ENCODE measurements around the gene SERTM2. TPM values are rescaled to one million over a fixed set of nuclear protein-coding genes. Genes with fewer than 3 reads are reported as not detected.

The SERTM2 gene
- total and polyA plus RNA-seq, 4 donors, result 0.02 to 0.03 TPM; not detected in 2

DNA sequence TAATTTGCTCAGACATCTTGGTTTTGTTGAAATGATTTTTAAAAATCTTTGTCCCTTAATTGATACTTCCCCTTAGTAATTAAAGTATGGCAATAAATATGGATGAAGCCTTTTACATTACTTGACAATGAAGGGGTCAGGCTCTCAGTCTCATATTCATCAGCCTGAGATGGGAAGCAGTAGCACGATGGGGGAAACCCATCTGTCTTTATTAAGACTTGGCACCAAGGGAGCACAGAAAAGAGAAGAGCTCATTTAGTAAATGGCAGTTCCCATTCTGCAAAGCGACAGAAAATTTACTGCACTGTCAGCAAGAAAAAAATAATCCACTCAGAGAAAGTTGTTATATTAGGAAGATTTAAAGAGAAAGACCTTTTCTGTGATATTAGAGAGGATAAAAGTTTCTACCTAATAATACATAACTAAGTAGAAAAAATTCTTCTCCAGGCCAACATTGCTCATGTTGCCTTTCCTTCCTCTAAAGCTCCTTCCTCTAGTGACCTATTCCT, 7.9 kb upstream of the SERTM2 start:
- Histone ChIP-seq H3K9ac (ENCODE audit: insufficient read depth in 1 of 2, low read length in 2 of 2) (no peak overlapping the region), H3K27me3 (ENCODE audit: control insufficient read depth in 3 of 3, insufficient read depth in 3 of 3, low read length in 2 of 3) (peaks cover 0 to 23% (median 10%) of the 10 kb centered on the region in 3 donors), H3K4me1 (ENCODE audit: control insufficient read depth in 5 of 5, insufficient read depth in 5 of 5, low read length in 5 of 5) (no peaks in the 10 kb centered on the region), H3K27ac (ENCODE audit: low read depth in 1 of 2, low read length in 1 of 2) (no peak overlapping the region), H3K4me3 (no peak overlapping the region), H3K36me3 (ENCODE audit: control insufficient read depth in 4 of 4, insufficient read depth in 4 of 4, low read length in 4 of 4) (no peaks in the 10 kb centered on the region), H3K9me3 (ENCODE audit: control insufficient read depth in 4 of 4, insufficient read depth in 3 of 4, low read length in 3 of 4) (no peaks in the 10 kb centered on the region)
- ATAC-seq (ENCODE audit: insufficient read depth, low FRiP score), result no peak
- 18 to 37% methylated on average over 2 of the region's 2 CpGs for WGBS, 2 donors
- TF ChIP-seq, protein P1, sequence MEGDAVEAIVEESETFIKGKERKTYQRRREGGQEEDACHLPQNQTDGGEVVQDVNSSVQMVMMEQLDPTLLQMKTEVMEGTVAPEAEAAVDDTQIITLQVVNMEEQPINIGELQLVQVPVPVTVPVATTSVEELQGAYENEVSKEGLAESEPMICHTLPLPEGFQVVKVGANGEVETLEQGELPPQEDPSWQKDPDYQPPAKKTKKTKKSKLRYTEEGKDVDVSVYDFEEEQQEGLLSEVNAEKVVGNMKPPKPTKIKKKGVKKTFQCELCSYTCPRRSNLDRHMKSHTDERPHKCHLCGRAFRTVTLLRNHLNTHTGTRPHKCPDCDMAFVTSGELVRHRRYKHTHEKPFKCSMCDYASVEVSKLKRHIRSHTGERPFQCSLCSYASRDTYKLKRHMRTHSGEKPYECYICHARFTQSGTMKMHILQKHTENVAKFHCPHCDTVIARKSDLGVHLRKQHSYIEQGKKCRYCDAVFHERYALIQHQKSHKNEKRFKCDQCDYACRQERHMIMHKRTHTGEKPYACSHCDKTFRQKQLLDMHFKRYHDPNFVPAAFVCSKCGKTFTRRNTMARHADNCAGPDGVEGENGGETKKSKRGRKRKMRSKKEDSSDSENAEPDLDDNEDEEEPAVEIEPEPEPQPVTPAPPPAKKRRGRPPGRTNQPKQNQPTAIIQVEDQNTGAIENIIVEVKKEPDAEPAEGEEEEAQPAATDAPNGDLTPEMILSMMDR (IDR thresholded peaks at IDR 0.05; ENCODE audit: control extremely low read depth, extremely low read depth), result no peak
- no peak for DNase-seq

DNA sequence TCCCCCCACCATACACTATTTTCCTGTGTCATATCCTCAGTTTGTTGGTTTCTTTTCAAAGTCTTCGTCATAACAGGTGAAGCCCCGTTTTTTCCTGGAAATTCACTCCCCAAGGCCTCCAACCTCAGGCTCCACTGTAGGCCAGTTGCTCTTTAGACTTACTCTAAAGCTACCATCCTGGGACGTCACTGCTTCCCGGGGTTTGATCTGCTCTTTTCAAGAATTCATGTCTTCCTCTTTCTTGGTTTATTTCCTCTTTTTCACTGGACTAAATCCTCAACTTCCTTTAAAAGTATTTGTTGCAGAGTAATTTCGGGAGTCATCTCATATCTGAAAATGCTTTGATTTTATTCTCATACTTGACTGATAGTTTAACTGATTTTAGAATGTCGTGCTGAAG, 6.5 kb upstream of the SERTM2 start:
- WGBS, 2 donors, result 31 to 46% methylated on average over 6 of the region's 6 CpGs
- DNase-seq, result no peak
- ATAC-seq (ENCODE audit: insufficient read depth, low FRiP score), result no peak
- no peak overlapping the region for H3K27ac ChIP-seq (ENCODE audit: low read depth in 1 of 2, low read length in 1 of 2)
- H3K4me3 ChIP-seq, result no peak overlapping the region
- H3K4me1 ChIP-seq (ENCODE audit: control insufficient read depth in 5 of 5, insufficient read depth in 5 of 5, low read length in 5 of 5), result no peaks in the 10 kb centered on the region
- peaks cover 0 to 4% (median 0%) of the 10 kb centered on the region in 4 donors for H3K9me3 ChIP-seq (ENCODE audit: control insufficient read depth in 4 of 4, insufficient read depth in 3 of 4, low read length in 3 of 4)
- TF ChIP-seq, protein P1 (IDR thresholded peaks at IDR 0.05; ENCODE audit: control extremely low read depth, extremely low read depth), result no peak
- H3K36me3 ChIP-seq (ENCODE audit: control insufficient read depth in 4 of 4, insufficient read depth in 4 of 4, low read length in 4 of 4), result no peaks in the 10 kb centered on the region
- H3K27me3 ChIP-seq (ENCODE audit: control insufficient read depth in 3 of 3, insufficient read depth in 3 of 3, low read length in 2 of 3), result peaks cover 0 to 27% (median 10%) of the 10 kb centered on the region in 3 donors
- no peak overlapping the region for H3K9ac ChIP-seq (ENCODE audit: insufficient read depth in 1 of 2, low read length in 2 of 2)

DNA sequence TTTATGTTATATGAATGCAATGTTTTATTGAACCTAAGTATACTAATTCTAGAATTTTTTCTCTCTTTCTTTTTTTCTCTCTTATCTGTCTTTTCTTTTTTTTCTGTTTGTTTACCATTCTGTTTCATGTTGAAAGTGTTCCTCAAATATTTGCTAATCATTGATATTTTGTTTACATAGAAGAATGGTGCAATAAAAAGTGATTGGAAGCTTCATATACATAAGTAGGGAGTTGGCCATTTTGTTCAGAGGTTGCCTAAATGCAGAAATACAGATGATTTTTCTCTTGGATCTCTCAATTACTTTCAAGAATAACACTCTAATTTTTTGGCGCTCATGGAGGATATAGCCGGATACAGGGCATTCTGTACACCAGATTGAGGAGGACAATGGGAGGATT, 5.7 kb upstream of the SERTM2 start:
- Histone ChIP-seq H3K4me3 (no peak overlapping the region), H3K27me3 (ENCODE audit: control insufficient read depth in 3 of 3, insufficient read depth in 3 of 3, low read length in 2 of 3) (peaks cover 0 to 33% (median 12%) of the 10 kb centered on the region in 3 donors), H3K27ac (ENCODE audit: low read depth in 1 of 2, low read length in 1 of 2) (no peak overlapping the region), H3K4me1 (ENCODE audit: control insufficient read depth in 5 of 5, insufficient read depth in 5 of 5, low read length in 5 of 5) (no peaks in the 10 kb centered on the region), H3K36me3 (ENCODE audit: control insufficient read depth in 4 of 4, insufficient read depth in 4 of 4, low read length in 4 of 4) (no peaks in the 10 kb centered on the region), H3K9ac (ENCODE audit: insufficient read depth in 1 of 2, low read length in 2 of 2) (no peak overlapping the region), H3K9me3 (ENCODE audit: control insufficient read depth in 4 of 4, insufficient read depth in 3 of 4, low read length in 3 of 4) (peaks cover 0 to 4% (median 0%) of the 10 kb centered on the region in 4 donors)
- TF ChIP-seq, protein P1 (IDR thresholded peaks at IDR 0.05; ENCODE audit: control extremely low read depth, extremely low read depth), result no peak
- no peak for ATAC-seq (ENCODE audit: insufficient read depth, low FRiP score)
- WGBS, 2 donors, result 92 to 100% methylated on average over 2 of the region's 2 CpGs
- no peak for DNase-seq

DNA sequence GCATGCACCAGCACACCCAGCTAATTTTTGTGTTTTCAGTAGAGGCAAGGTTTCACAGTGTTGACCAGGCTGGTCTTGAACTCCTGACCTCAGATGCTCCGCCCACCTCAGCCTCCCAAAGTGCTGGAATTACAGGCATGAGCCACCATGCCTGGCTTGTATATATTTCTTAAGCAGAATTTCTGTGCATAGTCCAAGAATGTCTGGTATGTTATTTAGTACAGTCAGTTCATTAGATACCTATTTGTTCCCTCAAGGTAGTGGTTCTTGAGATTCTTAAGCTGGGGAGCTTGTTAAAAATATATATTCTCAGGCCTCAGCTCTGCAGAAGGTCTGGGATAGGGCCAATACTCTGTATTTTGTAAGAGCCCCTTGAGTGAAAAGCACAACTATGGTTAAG, 4.6 kb upstream of the SERTM2 start:
- Histone ChIP-seq H3K9ac (ENCODE audit: insufficient read depth in 1 of 2, low read length in 2 of 2) (no peak overlapping the region), H3K4me3 (no peak overlapping the region), H3K36me3 (ENCODE audit: control insufficient read depth in 4 of 4, insufficient read depth in 4 of 4, low read length in 4 of 4) (no peaks in the 10 kb centered on the region), H3K27ac (ENCODE audit: low read depth in 1 of 2, low read length in 1 of 2) (no peak overlapping the region), H3K9me3 (ENCODE audit: control insufficient read depth in 4 of 4, insufficient read depth in 3 of 4, low read length in 3 of 4) (peaks cover 0 to 4% (median 0%) of the 10 kb centered on the region in 4 donors), H3K4me1 (ENCODE audit: control insufficient read depth in 5 of 5, insufficient read depth in 5 of 5, low read length in 5 of 5) (no peaks in the 10 kb centered on the region), H3K27me3 (ENCODE audit: control insufficient read depth in 3 of 3, insufficient read depth in 3 of 3, low read length in 2 of 3) (peaks cover 0 to 33% (median 14%) of the 10 kb centered on the region in 3 donors)
- ATAC-seq (ENCODE audit: insufficient read depth, low FRiP score) (no peak), DNase-seq (no peak)
- 83 to 86% methylated on average over 1 of the region's 1 CpG for WGBS, 2 donors
- TF ChIP-seq, protein P1 (IDR thresholded peaks at IDR 0.05; ENCODE audit: control extremely low read depth, extremely low read depth), result no peak
